Measurements from ENCODE around the gene COX6A2.

The COX6A2 gene

GRCh38 chr16:31428279-31428597 lies at the start of gene COX6A2:
COX6A2 (minus strand) TSS chr16:31428360; CDS start chr16:31428325, 35 bp downstream.
- H3K4me1 Mint-ChIP-seq (ENCODE audit: low read depth), result peaks cover 29% of the 10 kb centered on the region
- no peak for DNase-seq (ENCODE audit: low spot score)
- no peaks in the 10 kb centered on the region for H3K9me3 Mint-ChIP-seq
- H3K27ac Mint-ChIP-seq, result no peak within 1 kb of the TSS
- peak within 1 kb of the TSS; percentile 32 for H3K4me3 Mint-ChIP-seq
- H3K27me3 Mint-ChIP-seq (ENCODE audit: low read depth), result no peaks in the 10 kb centered on the region
- no peaks in the 10 kb centered on the region for H3K36me3 Mint-ChIP-seq (ENCODE audit: low read depth)

- no peak for DNase-seq (ENCODE audit: low spot score)
- Mint-ChIP-seq H3K27ac (peak overlapping the region; percentile 79), H3K4me3 (peak overlapping the region; percentile 71), H3K4me1 (ENCODE audit: low read depth) (peaks cover 9% of the 10 kb centered on the region), H3K27me3 (ENCODE audit: low read depth) (peaks cover 42% of the 10 kb centered on the region), H3K9me3 (no peaks in the 10 kb centered on the region), H3K36me3 (ENCODE audit: low read depth) (no peaks in the 10 kb centered on the region)
Observed at GRCh38 chr16:31477220-31478216, 49.4 kb upstream of the COX6A2 start.

- H3K4me1 Mint-ChIP-seq (ENCODE audit: low read depth), result peaks cover 9% of the 10 kb centered on the region
- H3K4me3 Mint-ChIP-seq, result peak overlapping the region; percentile 87
- no peaks in the 10 kb centered on the region for H3K9me3 Mint-ChIP-seq
- peak overlapping the region; percentile 74 for H3K27ac Mint-ChIP-seq
- peak; percentile 76 for DNase-seq (ENCODE audit: low spot score)
- peaks cover 38% of the 10 kb centered on the region for H3K27me3 Mint-ChIP-seq (ENCODE audit: low read depth)
- no peaks in the 10 kb centered on the region for H3K36me3 Mint-ChIP-seq (ENCODE audit: low read depth)
Observed at GRCh38 chr16:31476303-31477219, 48.4 kb upstream of the COX6A2 start.

GRCh38 chr16:31475946-31476302 lies 47.8 kb upstream of the COX6A2 start:
- H3K27ac Mint-ChIP-seq, result peak overlapping the region; percentile 41
- no peaks in the 10 kb centered on the region for H3K9me3 Mint-ChIP-seq
- H3K4me1 Mint-ChIP-seq (ENCODE audit: low read depth), result peaks cover 9% of the 10 kb centered on the region
- H3K4me3 Mint-ChIP-seq, result peak overlapping the region; percentile 87
- peaks cover 44% of the 10 kb centered on the region for H3K27me3 Mint-ChIP-seq (ENCODE audit: low read depth)
- DNase-seq (ENCODE audit: low spot score), result no peak
- H3K36me3 Mint-ChIP-seq (ENCODE audit: low read depth), result no peaks in the 10 kb centered on the region

- Mint-ChIP-seq H3K4me3 (no peak overlapping the region), H3K27ac (no peak overlapping the region)
- no peak for DNase-seq (ENCODE audit: low spot score)
Observed at GRCh38 chr16:31474773-31475738, 46.9 kb upstream of the COX6A2 start.

GRCh38 chr16:31474173-31474714 lies 46.1 kb upstream of the COX6A2 start:
- H3K27ac Mint-ChIP-seq, result no peak overlapping the region
- no peaks in the 10 kb centered on the region for H3K9me3 Mint-ChIP-seq
- H3K4me3 Mint-ChIP-seq, result peak overlapping the region; percentile 7
- H3K36me3 Mint-ChIP-seq (ENCODE audit: low read depth), result no peaks in the 10 kb centered on the region
- peaks cover 9% of the 10 kb centered on the region for H3K4me1 Mint-ChIP-seq (ENCODE audit: low read depth)
- peaks cover 40% of the 10 kb centered on the region for H3K27me3 Mint-ChIP-seq (ENCODE audit: low read depth)
- no peak for DNase-seq (ENCODE audit: low spot score)

More at GRCh38 chr16:31474773-31475738, 46.9 kb upstream of the COX6A2 start:
- peaks cover 43% of the 10 kb centered on the region for H3K27me3 Mint-ChIP-seq (ENCODE audit: low read depth)
- no peaks in the 10 kb centered on the region for H3K36me3 Mint-ChIP-seq (ENCODE audit: low read depth)
- H3K4me1 Mint-ChIP-seq (ENCODE audit: low read depth), result peaks cover 9% of the 10 kb centered on the region
- no peaks in the 10 kb centered on the region for H3K9me3 Mint-ChIP-seq

- DNase-seq (ENCODE audit: low spot score), result no peak
- Mint-ChIP-seq H3K9me3 (no peaks in the 10 kb centered on the region), H3K27ac (no peak overlapping the region), H3K4me1 (ENCODE audit: low read depth) (peaks cover 9% of the 10 kb centered on the region), H3K27me3 (ENCODE audit: low read depth) (peaks cover 40% of the 10 kb centered on the region), H3K36me3 (ENCODE audit: low read depth) (no peaks in the 10 kb centered on the region), H3K4me3 (peak overlapping the region; percentile 13)
Observed at GRCh38 chr16:31473264-31473984, 45.3 kb upstream of the COX6A2 start.

GRCh38 chr16:31472709-31473203 lies 44.6 kb upstream of the COX6A2 start:
- DNase-seq (ENCODE audit: low spot score), result peak; percentile 30
- Mint-ChIP-seq H3K4me1 (ENCODE audit: low read depth) (peaks cover 10% of the 10 kb centered on the region), H3K27ac (no peak overlapping the region), H3K4me3 (peak overlapping the region; percentile 71), H3K27me3 (ENCODE audit: low read depth) (peaks cover 36% of the 10 kb centered on the region), H3K9me3 (no peaks in the 10 kb centered on the region), H3K36me3 (ENCODE audit: low read depth) (peaks cover 2% of the 10 kb centered on the region)

- Mint-ChIP-seq H3K27me3 (ENCODE audit: low read depth) (peaks cover 35% of the 10 kb centered on the region), H3K4me1 (ENCODE audit: low read depth) (peaks cover 16% of the 10 kb centered on the region), H3K4me3 (peak within 1 kb of the TSS; percentile 71), H3K27ac (no peak within 1 kb of the TSS), H3K9me3 (no peaks in the 10 kb centered on the region), H3K36me3 (ENCODE audit: low read depth) (peaks cover 5% of the 10 kb centered on the region)
- no peak for DNase-seq (ENCODE audit: low spot score)
Observed at GRCh38 chr16:31471875-31472708, 43.9 kb upstream of the COX6A2 start, which contains the start of gene TGFB1I1. TGFB1I1 (plus strand) TSS chr16:31472152; CDS start chr16:31472189, 37 bp downstream.

GRCh38 chr16:31471241-31471874 lies 43.2 kb upstream of the COX6A2 start:
- peaks cover 9% of the 10 kb centered on the region for H3K36me3 Mint-ChIP-seq (ENCODE audit: low read depth)
- no peak overlapping the region for H3K4me3 Mint-ChIP-seq
- H3K9me3 Mint-ChIP-seq, result no peaks in the 10 kb centered on the region
- peaks cover 16% of the 10 kb centered on the region for H3K4me1 Mint-ChIP-seq (ENCODE audit: low read depth)
- no peak for DNase-seq (ENCODE audit: low spot score)
- no peak overlapping the region for H3K27ac Mint-ChIP-seq
- peaks cover 34% of the 10 kb centered on the region for H3K27me3 Mint-ChIP-seq (ENCODE audit: low read depth)

- Mint-ChIP-seq H3K4me3 (no peak overlapping the region), H3K9me3 (no peaks in the 10 kb centered on the region), H3K4me1 (ENCODE audit: low read depth) (peaks cover 12% of the 10 kb centered on the region), H3K36me3 (ENCODE audit: low read depth) (peaks cover 9% of the 10 kb centered on the region), H3K27ac (no peak overlapping the region), H3K27me3 (ENCODE audit: low read depth) (peaks cover 31% of the 10 kb centered on the region)
- DNase-seq (ENCODE audit: low spot score), result no peak
Observed at GRCh38 chr16:31470615-31471014, 42.5 kb upstream of the COX6A2 start.

Measured in T-helper 2 cell treated with Interferon-gamma antibody and Interleukin-4, amounts not matched to agents 5 μg/mL and 100 μg/mL, for 36 hours (primary cell).